ENCODE measurements around the gene CREB3L1. TPM values are rescaled to one million over a fixed set of nuclear protein-coding genes. Genes with fewer than 3 reads are reported as not detected.

CREB3L1 gene
- total RNA-seq, 1 experiment from 2014 or later = not detected

- no peak for DNase-seq (ENCODE audit: unreplicated experiment)
- ChIA-PET POLR2A (interaction anchor here (0.9 to 2.8 kb wide), 3 partner anchors 72 to 195 kb away, joined by 3 to 8 read pairs (median 4); no protein-coding TSS in a partner anchor), CTCF (interaction anchor here (0.5 to 18.4 kb wide), 18 partner anchors 9 to 493 kb away, joined by 3 to 374 read pairs (median 4); no protein-coding TSS in a partner anchor)
- H3K4me1 Mint-ChIP-seq (ENCODE audit: insufficient read depth, unreplicated experiment) = peaks cover 6% of the 10 kb centered on the region
- H3K27ac Mint-ChIP-seq (ENCODE audit: low read depth, unreplicated experiment) = no peak overlapping the region
- H3K27me3 Mint-ChIP-seq (ENCODE audit: insufficient read depth, unreplicated experiment) = no peaks in the 10 kb centered on the region
- H3K36me3 Mint-ChIP-seq (ENCODE audit: insufficient read depth, unreplicated experiment) = no peaks in the 10 kb centered on the region
- H3K4me3 Mint-ChIP-seq (ENCODE audit: unreplicated experiment) = no peak overlapping the region
- BruUV-seq (replicated peaks) = no TSS peak
- intact Hi-C loops (cut with micrococcal nuclease) = no loop called here
- TF ChIP-seq CTCF (IDR thresholded peaks at IDR 0.05; ENCODE audit: unreplicated experiment) = no peak
- H3K9me3 Mint-ChIP-seq (ENCODE audit: unreplicated experiment) = no peaks in the 10 kb centered on the region
Measured at GRCh38 chr11:46315783-46316563, 38.5 kb downstream of the CREB3L1 start.

- ChIA-PET POLR2A (interaction anchor here (0.6 kb wide), 1 partner anchor 683 kb away, joined by 3 read pairs; no protein-coding TSS in a partner anchor), CTCF (interaction anchor here (1.0 to 18.4 kb wide), 4 partner anchors 10 to 354 kb away, joined by 3 to 374 read pairs (median 14); no protein-coding TSS in a partner anchor)
- H3K27me3 Mint-ChIP-seq (ENCODE audit: insufficient read depth, unreplicated experiment) = no peaks in the 10 kb centered on the region
- no peaks in the 10 kb centered on the region for H3K9me3 Mint-ChIP-seq (ENCODE audit: unreplicated experiment)
- no peak for DNase-seq (ENCODE audit: unreplicated experiment)
- no peaks in the 10 kb centered on the region for H3K36me3 Mint-ChIP-seq (ENCODE audit: insufficient read depth, unreplicated experiment)
- peaks cover 19% of the 10 kb centered on the region for H3K4me1 Mint-ChIP-seq (ENCODE audit: insufficient read depth, unreplicated experiment)
- TF ChIP-seq CTCF (IDR thresholded peaks at IDR 0.05; ENCODE audit: unreplicated experiment) = no peak
- peak overlapping the region; percentile 52 for H3K27ac Mint-ChIP-seq (ENCODE audit: low read depth, unreplicated experiment)
- BruUV-seq (replicated peaks) = no TSS peak
- H3K4me3 Mint-ChIP-seq (ENCODE audit: unreplicated experiment) = no peak overlapping the region
- intact Hi-C loops (cut with micrococcal nuclease) = no loop called here
Measured at GRCh38 chr11:46319074-46319453, 41.6 kb downstream of the CREB3L1 start.

- no peaks in the 10 kb centered on the region for H3K36me3 Mint-ChIP-seq (ENCODE audit: insufficient read depth, unreplicated experiment)
- TF ChIP-seq CTCF (IDR thresholded peaks at IDR 0.05; ENCODE audit: unreplicated experiment) = no peak
- H3K9me3 Mint-ChIP-seq (ENCODE audit: unreplicated experiment) = no peaks in the 10 kb centered on the region
- peak; percentile 88 for DNase-seq (ENCODE audit: unreplicated experiment)
- H3K27ac Mint-ChIP-seq (ENCODE audit: low read depth, unreplicated experiment) = peak overlapping the region; percentile 36
- intact Hi-C loops (cut with micrococcal nuclease) = no loop called here
- H3K4me1 Mint-ChIP-seq (ENCODE audit: insufficient read depth, unreplicated experiment) = peaks cover 14% of the 10 kb centered on the region
- no TSS peak for BruUV-seq (replicated peaks)
- POLR2A ChIA-PET = interaction anchor here (2.2 kb wide), 1 partner anchor 79 kb away, joined by 8 read pairs; no protein-coding TSS in a partner anchor
- CTCF ChIA-PET = interaction anchor here (1.2 to 18.4 kb wide), 2 partner anchors 22 to 80 kb away, joined by 5 to 374 read pairs; no protein-coding TSS in a partner anchor
- H3K4me3 Mint-ChIP-seq (ENCODE audit: unreplicated experiment) = no peak overlapping the region
- H3K27me3 Mint-ChIP-seq (ENCODE audit: insufficient read depth, unreplicated experiment) = peaks cover 8% of the 10 kb centered on the region
Measured at GRCh38 chr11:46321757-46322156, 44.3 kb downstream of the CREB3L1 start.

- intact Hi-C loops (cut with micrococcal nuclease) = no loop called here
- Mint-ChIP-seq H3K27ac (ENCODE audit: low read depth, unreplicated experiment) (no peak overlapping the region), H3K4me3 (ENCODE audit: unreplicated experiment) (no peak overlapping the region), H3K27me3 (ENCODE audit: insufficient read depth, unreplicated experiment) (peaks cover 14% of the 10 kb centered on the region), H3K36me3 (ENCODE audit: insufficient read depth, unreplicated experiment) (no peaks in the 10 kb centered on the region), H3K4me1 (ENCODE audit: insufficient read depth, unreplicated experiment) (peaks cover 18% of the 10 kb centered on the region), H3K9me3 (ENCODE audit: unreplicated experiment) (no peaks in the 10 kb centered on the region)
- no TSS peak for BruUV-seq (replicated peaks)
- no peak for TF ChIP-seq CTCF (IDR thresholded peaks at IDR 0.05; ENCODE audit: unreplicated experiment)
- ChIA-PET CTCF (interaction anchor here (0.7 to 18.4 kb wide), 4 partner anchors 9 to 318 kb away, joined by 3 to 374 read pairs (median 4); no protein-coding TSS in a partner anchor), POLR2A (interaction anchor here (2.2 kb wide), 1 partner anchor 80 kb away, joined by 8 read pairs; no protein-coding TSS in a partner anchor)
- no peak for DNase-seq (ENCODE audit: unreplicated experiment)
Measured at GRCh38 chr11:46322759-46323158, 45.3 kb downstream of the CREB3L1 start.

Data from MCF 10A (cell line).